Smooth muscle cell (in vitro differentiated cells): Measurements from ENCODE around the gene RIPOR3. TPM values are rescaled to one million over a fixed set of nuclear protein-coding genes. Genes with fewer than 3 reads are reported as not detected.

Source experiments
- DNase-seq: peaks from one replicate; lab custom pipeline; 2025; ENCODE audit not compliant: unreplicated experiment; lab: John Stamatoyannopoulos, UW
- H2AFZ ChIP-seq: fragments of 200-600 bp; sonication (generic); 2 replicates; pipeline ENCODE4 v1.6.0; 2016; ENCODE audit warnings: antibody characterized with exemption, low read depth, mild to moderate bottlenecking
- H3F3A ChIP-seq: fragments of 200-600 bp; sonication (generic); 2 replicates; pipeline ENCODE4 v1.6.0; 2017; ENCODE audit warnings: antibody characterized with exemption, low read depth
- H3K27ac ChIP-seq: fragments of 200-600 bp; sonication (generic); 2 replicates; pipeline ENCODE4 v1.5.1; 2016; ENCODE audit warnings: low read depth, mild to moderate bottlenecking
- H3K27me3 ChIP-seq: fragments of 200-600 bp; sonication (generic); 2 replicates; pipeline ENCODE4 v1.6.1; 2016; ENCODE audit warnings: low read depth, mild to moderate bottlenecking
- H3K36me3 ChIP-seq: fragments of 200-600 bp; sonication (generic); 2 replicates; pipeline ENCODE4 v1.5.1; 2016; ENCODE audit warnings: low read depth
- H3K4me1 ChIP-seq: fragments of 200-600 bp; sonication (generic); 2 replicates; pipeline ENCODE4 v1.5.1; 2016; ENCODE audit warnings: low read depth
- H3K4me2 ChIP-seq: fragments of 200-600 bp; sonication (generic); 2 replicates; pipeline ENCODE4 v1.6.0; 2016; ENCODE audit warnings: mild to moderate bottlenecking
- H3K4me3 ChIP-seq: fragments of 200-600 bp; sonication (generic); 2 replicates; pipeline ENCODE4 v1.5.1; 2016; ENCODE audit warnings: mild to moderate bottlenecking
- H3K79me2 ChIP-seq: fragments of 200-600 bp; sonication (generic); 2 replicates; pipeline ENCODE4 v1.6.0; 2016; ENCODE audit warnings: low read depth, mild to moderate bottlenecking
- H3K9ac ChIP-seq: fragments of 200-600 bp; sonication (generic); 2 replicates; pipeline ENCODE4 v1.6.0; 2016; ENCODE audit warnings: low read depth
- H3K9me3 ChIP-seq: fragments of 200-600 bp; sonication (generic); replicated peaks from 2 replicates; pipeline ENCODE4 v1.5.1; 2016; ENCODE audit warnings: low read depth
- H4K20me1 ChIP-seq: fragments of 200-600 bp; sonication (generic); 2 replicates; pipeline ENCODE4 v1.6.0; 2016; ENCODE audit warnings: low read depth
- CTCF ChIP-seq: fragments of 200-600 bp; sonication (generic); IDR thresholded peaks from 2 replicates; pipeline ENCODE4 v1.5.1; 2017; ENCODE audit warnings: borderline replicate concordance, mild to moderate bottlenecking, antibody characterized with exemption; ENCODE audit not compliant: insufficient read depth, poor library complexity, severe bottlenecking
- WGBS: methylation state at CpG from one replicate; pipeline ENCODE4 v1.1.7; 2016; ENCODE audit warnings: low lambda C conversion rate; 5-methylcytosine and 5-hydroxymethylcytosine counted together
- polyA plus RNA-seq: library from polyadenylated mRNA; unstranded; fragments of >200 nt; fragmentation: Nextera tagmentation; extraction: Ambion mirVana; gene quantifications from 2 replicates; pipeline ENCODE4 v1.2.1, GENCODE V29; 2016
- total RNA-seq: library from RNA; depleted of rRNA; stranded (reverse); fragments of >200 nt; gene quantifications from 2 replicates; pipeline ENCODE4 v1.2.3, GENCODE V29; 2014

RIPOR3 gene
- total and polyA plus RNA-seq, 2 experiments from 2014 or later, result 0.18 to 1.2 TPM

- Histone ChIP-seq H2AFZ (no peak overlapping the region), H4K20me1 (peaks cover 2% of the 10 kb centered on the region), H3K4me1 (peaks cover 19% of the 10 kb centered on the region), H3K9ac (peak overlapping the region; percentile 10), H3K4me3 (no peak overlapping the region), H3K36me3 (no peaks in the 10 kb centered on the region), H3K27me3 (no peaks in the 10 kb centered on the region), H3F3A (peaks cover 23% of the 10 kb centered on the region), H3K4me2 (peak overlapping the region; percentile 78), H3K9me3 (no peaks in the 10 kb centered on the region), H3K79me2 (no peaks in the 10 kb centered on the region), H3K27ac (peak overlapping the region; percentile 70)
- DNase-seq, result no peak
- no peak for TF ChIP-seq CTCF
- 54% methylated on average over 7 of the region's 7 CpGs for WGBS
Measured at GRCh38 chr20:50724112-50724725, 32.9 kb upstream of the RIPOR3 start.

GRCh38 chr20:50723672-50724071, 32.3 kb upstream of the RIPOR3 start:
- Histone ChIP-seq H3K4me3 (no peak overlapping the region), H4K20me1 (peaks cover 2% of the 10 kb centered on the region), H3K27ac (peak overlapping the region; percentile 70), H3F3A (peaks cover 23% of the 10 kb centered on the region), H3K9me3 (no peaks in the 10 kb centered on the region), H3K4me1 (peaks cover 19% of the 10 kb centered on the region), H2AFZ (no peak overlapping the region), H3K79me2 (no peaks in the 10 kb centered on the region), H3K9ac (no peak overlapping the region), H3K36me3 (no peaks in the 10 kb centered on the region), H3K27me3 (no peaks in the 10 kb centered on the region), H3K4me2 (no peak overlapping the region)
- no peak for TF ChIP-seq CTCF
- WGBS, result 90% methylated on average over 9 of the region's 9 CpGs
- no peak for DNase-seq

- H3K9ac ChIP-seq, result no peak overlapping the region
- peaks cover 23% of the 10 kb centered on the region for H3F3A ChIP-seq
- 85% methylated on average over 10 of the region's 10 CpGs for WGBS
- H3K27ac ChIP-seq, result peak overlapping the region; percentile 35
- peaks cover 19% of the 10 kb centered on the region for H3K4me1 ChIP-seq
- H3K79me2 ChIP-seq, result no peaks in the 10 kb centered on the region
- no peak for DNase-seq
- H3K36me3 ChIP-seq, result no peaks in the 10 kb centered on the region
- no peak overlapping the region for H3K4me3 ChIP-seq
- TF ChIP-seq CTCF, result no peak
- H3K4me2 ChIP-seq, result no peak overlapping the region
- no peaks in the 10 kb centered on the region for H3K9me3 ChIP-seq
- H4K20me1 ChIP-seq, result peaks cover 2% of the 10 kb centered on the region
- H2AFZ ChIP-seq, result no peak overlapping the region
- H3K27me3 ChIP-seq, result no peaks in the 10 kb centered on the region
Measured at GRCh38 chr20:50722424-50723155, 31.2 kb upstream of the RIPOR3 start.
